NCI-H2081 treated with DMSO at 0.1 percent for 48 hours (cell line): ENCODE data around the gene ENDOV.

Source experiments
- DNase-seq: peaks from one replicate; lab custom pipeline; 2025; lab: John Stamatoyannopoulos, UW

ENDOV gene

DNA sequence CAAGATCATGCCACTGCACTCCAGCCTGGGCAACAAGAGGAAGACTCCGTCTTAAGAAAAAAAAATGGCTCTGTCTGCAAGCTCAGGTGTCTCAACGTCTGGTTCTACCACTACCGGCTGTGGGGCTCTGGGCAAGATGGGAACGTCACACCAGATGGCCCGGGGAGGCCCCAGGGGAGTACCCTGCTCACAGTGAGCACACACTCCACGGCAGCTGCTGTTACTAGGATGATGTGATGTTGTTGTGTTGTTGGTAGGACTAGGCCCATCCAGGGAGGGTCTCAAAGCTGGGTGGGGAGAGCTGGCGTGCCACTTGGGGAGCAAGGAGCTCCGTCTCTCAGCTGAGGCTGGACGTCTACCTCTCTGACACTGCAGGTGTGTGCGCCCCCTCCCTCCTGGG is 70.9 kb downstream of the ENDOV start:
- no peak for DNase-seq

DNA sequence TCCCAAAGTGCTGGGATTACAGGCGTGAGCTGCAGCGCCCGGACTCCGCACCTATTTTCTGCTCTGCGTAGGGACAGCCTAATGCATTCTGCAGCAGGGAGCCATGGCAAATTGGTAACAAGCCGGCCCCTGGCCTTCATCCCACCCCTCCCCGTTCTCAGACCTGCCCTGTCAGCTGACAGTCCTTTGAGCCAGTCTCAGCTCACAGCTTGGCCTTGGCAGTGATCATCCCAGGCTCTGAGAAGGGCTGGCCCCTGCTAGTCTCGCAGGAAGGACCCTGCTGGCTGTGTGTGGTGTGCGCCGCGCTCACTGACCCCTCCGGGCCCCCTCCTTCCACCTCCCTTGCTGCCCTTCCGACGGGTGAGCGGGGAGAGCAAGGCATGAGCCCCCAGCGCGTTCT is 71.7 kb downstream of the ENDOV start:
- DNase-seq = no peak

- DNase-seq = no peak
These were observed 72.5 kb downstream of the ENDOV start for GRCh38 chr17:80487511-80487910.
